ENCODE results near the gene RNF14. TPM values are rescaled to one million over a fixed set of nuclear protein-coding genes. Genes with fewer than 3 reads are reported as not detected.

RNF14 gene
- total and polyA plus RNA-seq, 2 experiments from 2014 or later: 8.9 to 19.0 TPM

- Histone ChIP-seq H3K4me1 (ENCODE audit: insufficient read depth) (peaks cover 7% of the 10 kb centered on the region; the same call in 1 of the 2 replicates), H3K9me2 (ENCODE audit: insufficient read depth) (no peaks in the 10 kb centered on the region), H3K36me3 (ENCODE audit: insufficient read depth) (peaks cover 15% of the 10 kb centered on the region; the same call in 1 of the 2 replicates), H3F3A (replicated peaks; ENCODE audit: low read depth) (peaks cover 10% of the 10 kb centered on the region; the same call in 1 of the 2 replicates), H2AFZ (no peak overlapping the region), H4K20me1 (replicated peaks; ENCODE audit: insufficient read depth) (no peaks in the 10 kb centered on the region), H3K27ac (ENCODE audit: low read depth) (no peak overlapping the region), H3K4me3 (no peak overlapping the region), H3K27me3 (ENCODE audit: insufficient read depth) (no peaks in the 10 kb centered on the region), H3K4me2 (no peak overlapping the region), H3K79me2 (replicated peaks; ENCODE audit: insufficient read depth) (no peaks in the 10 kb centered on the region)
- ATAC-seq (no peak), DNase-seq (ENCODE audit: low spot score) (no peak)
- Mint-ChIP-seq H3K4me3 (no peak overlapping the region), H3K4me1 (peaks cover 21% of the 10 kb centered on the region), H3K9me3 (no peaks in the 10 kb centered on the region), H3K36me3 (ENCODE audit: low read depth) (peaks cover 24% of the 10 kb centered on the region; the same call in 2 of the 3 replicates), H3K27ac (no peak overlapping the region), H3K27me3 (ENCODE audit: insufficient read depth, low read depth, poor library complexity) (peaks cover 4% of the 10 kb centered on the region)
- no peak for TF ChIP-seq STAT1 (IDR thresholded peaks at IDR 0.05; ENCODE audit: unreplicated experiment)
- TF ChIP-seq CTCF (conservative IDR thresholded peaks at IDR 0.05; ENCODE audit: low read depth in 2 of 2): no peak
- TF ChIP-seq JUNB (IDR thresholded peaks at IDR 0.05; ENCODE audit: unreplicated experiment): no peak
- TF ChIP-seq ZNF462 (CRISPR knock-in tag; IDR thresholded peaks at IDR 0.05): no peak
- TF ChIP-seq EZH2phosphoT487 (IDR thresholded peaks at IDR 0.05; ENCODE audit: unreplicated experiment): no peak
- TF ChIP-seq ZNF114 (CRISPR knock-in tag; IDR thresholded peaks at IDR 0.05): no peak
These were observed 26.6 kb upstream of the RNF14 start for GRCh38 chr5:141942185-141942857.
